ENCODE data around the gene TPPP2.
"Not testable (repeated sequence)": the region's sequence is repeated elsewhere in the genome, so short reads cannot be mapped to it uniquely, and the experiment has no call there.

TPPP2 gene

DNA sequence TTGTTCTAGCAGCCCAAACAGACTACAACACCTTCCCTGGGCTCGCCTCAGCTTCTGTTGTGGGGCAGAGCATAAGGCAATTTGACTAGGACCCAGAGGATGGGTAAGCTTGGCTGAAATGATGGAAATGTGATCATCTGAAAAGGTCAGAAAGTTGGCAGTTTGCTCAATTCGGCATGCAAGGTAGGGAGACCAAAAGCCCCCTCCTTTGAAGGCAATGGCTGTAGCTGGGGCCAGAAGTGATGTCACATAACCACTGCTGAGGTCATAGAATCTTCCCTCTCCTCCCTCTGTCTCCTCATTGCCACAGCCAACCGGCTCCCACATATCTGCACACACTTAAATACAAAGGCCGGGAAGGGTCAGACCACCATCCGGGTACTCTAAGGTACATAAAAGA lies at the start of gene TPPP2:
Gene TPPP2 (plus strand): TSS at position 301 of the 400 bp plus-strand sequence. CDS start 365 bp downstream, outside the sequence.
- DNase-seq (ENCODE audit: low read depth), result no peak

DNA sequence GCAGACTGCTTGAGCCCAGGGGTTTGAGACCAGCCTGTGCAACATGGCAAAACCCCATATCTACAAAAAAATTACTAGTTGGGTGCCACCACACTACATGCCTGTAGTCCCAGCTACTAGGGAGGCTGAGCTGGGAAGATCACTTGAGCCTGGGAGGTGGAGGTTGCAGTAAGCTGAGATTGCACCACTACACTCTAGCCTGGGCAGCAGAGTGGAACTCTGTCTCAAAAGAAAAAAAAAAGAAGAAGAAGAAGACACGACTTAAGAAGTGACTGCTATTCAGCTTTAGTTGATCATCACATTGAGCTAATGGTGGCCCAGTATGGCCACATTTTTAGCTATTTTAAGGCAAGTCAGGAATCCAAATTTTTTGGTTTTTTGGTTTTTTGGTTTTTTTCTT lies 49.1 kb upstream of the TPPP2 start:
- no peak for DNase-seq (ENCODE audit: low read depth)

DNA sequence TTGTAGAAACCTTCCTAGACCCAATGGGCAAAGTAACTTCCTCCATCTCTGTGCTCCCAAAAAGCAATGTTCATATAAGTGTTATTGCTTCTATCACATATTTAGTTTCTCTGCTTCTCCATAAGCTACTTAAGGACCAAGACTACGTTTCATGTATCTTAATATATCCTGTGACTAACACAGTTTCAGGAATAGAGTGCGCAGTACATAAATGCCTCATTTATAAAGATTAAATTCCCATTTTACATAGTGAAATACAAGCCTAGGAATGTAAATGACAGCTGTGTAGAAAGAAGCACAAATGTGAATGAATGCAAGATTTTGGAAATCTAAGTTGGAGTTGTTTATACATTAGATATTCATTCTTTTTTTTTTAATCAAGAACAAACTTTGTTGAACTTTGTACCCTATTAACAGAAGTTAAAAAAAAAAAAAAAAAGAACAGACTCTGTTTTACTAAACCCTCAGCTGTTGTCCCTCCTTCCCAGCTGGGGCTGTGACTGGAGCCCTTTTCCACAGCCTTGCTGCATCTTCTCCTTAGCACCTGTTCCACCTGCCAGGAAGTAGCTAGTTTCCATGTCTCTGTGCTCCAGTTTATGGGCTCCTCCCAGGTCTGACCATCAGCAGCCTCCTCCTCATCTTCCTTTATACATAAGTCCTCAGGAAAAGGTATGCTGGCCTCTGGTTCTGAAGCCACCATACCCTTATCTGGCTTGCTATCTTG lies 47.2 kb upstream of the TPPP2 start:
- no peak for DNase-seq (ENCODE audit: low read depth)

DNA sequence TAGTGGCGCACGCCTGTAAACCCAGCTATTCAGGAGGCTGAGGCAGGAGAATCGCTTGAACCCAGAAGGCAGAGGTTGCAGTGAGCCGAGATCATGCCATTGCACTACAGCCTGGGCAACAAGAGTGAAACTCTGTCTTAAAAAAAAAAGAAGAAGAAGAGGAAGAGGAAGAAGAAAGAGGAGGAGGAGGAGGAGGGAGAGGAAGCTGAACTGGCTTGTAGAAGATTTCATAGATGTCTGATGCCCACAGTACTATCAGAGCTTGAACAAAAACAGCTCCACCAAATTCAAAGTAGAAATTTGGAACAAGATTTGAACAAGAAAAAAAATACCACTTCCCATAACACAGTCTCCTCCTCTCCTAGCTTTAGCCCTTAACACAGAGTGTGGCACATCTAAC lies 44.4 kb upstream of the TPPP2 start:
- not testable (repeated sequence) for DNase-seq (ENCODE audit: low read depth)

DNA sequence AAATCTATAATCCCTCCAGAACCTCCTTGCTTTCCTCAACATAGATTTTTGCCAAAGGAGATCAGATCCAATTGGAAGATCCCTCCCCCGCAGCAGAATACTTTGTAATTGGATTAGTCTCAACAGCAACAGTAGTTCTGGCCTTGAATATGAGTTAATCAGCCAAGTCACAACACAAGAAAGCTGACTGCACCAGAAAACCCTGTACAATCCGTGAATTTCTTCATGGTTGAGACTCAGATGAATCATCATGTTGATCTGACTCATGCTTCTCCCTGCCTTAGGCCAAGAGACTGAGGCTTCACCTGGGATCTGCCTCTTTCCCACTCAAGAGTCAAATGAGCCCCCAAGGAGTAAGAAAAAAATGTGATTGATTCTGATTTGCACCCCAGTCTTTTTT lies 43.2 kb upstream of the TPPP2 start:
- peak; percentile 98 for DNase-seq (ENCODE audit: low read depth)

DNA sequence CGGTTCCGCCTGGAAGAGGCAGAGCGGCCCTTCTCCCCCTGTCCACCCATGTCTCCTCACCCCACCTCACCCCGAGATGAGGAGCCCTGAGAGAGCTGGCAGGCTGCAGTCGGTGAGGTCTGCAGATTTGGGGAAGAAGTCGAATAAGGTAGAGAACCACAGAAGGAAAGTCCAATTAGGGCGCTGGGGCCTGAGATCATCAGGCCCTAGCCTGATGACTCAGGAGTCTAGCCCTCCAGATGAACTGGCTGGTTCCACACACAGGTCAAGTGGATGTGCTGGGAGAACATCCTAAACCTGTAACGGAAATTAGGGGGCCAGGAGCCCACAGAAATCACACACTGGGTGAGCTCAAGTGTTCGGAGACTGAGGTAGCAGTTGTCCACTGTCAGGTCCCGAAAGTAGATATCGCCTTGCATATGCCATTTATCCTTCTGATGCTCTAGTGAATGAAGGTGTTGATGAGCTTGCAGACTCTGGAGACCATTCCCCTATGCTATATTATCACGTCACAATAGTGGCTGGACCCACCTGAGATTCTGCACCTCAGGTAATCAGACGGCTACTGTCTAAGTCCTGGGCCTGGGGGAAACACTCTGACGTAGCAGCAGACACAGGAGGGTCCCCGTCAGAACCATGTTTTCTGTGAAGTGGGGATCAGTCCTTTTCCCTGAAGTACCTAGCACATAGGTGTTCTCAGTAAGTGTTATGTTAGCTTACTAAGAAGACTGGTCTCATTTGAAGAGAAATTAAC lies 41.1 kb upstream of the TPPP2 start:
- no peak for DNase-seq (ENCODE audit: low read depth)

DNA sequence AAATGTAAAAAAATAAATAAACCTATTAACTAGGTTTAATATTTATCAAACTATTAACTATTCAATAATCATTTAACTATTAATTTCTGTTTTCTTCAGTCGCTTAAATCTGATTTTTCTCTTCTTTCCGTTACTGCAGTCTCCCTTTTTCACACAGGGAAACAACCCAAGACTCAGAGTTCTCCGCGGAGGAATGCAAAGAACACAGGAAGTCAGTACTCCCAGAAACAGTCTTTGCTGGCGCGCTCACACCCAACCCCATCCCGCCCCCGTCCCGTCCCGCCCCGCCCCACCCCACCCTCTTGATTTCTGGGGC lies 40.6 kb upstream of the TPPP2 start:
- no peak for DNase-seq (ENCODE audit: low read depth)

DNA sequence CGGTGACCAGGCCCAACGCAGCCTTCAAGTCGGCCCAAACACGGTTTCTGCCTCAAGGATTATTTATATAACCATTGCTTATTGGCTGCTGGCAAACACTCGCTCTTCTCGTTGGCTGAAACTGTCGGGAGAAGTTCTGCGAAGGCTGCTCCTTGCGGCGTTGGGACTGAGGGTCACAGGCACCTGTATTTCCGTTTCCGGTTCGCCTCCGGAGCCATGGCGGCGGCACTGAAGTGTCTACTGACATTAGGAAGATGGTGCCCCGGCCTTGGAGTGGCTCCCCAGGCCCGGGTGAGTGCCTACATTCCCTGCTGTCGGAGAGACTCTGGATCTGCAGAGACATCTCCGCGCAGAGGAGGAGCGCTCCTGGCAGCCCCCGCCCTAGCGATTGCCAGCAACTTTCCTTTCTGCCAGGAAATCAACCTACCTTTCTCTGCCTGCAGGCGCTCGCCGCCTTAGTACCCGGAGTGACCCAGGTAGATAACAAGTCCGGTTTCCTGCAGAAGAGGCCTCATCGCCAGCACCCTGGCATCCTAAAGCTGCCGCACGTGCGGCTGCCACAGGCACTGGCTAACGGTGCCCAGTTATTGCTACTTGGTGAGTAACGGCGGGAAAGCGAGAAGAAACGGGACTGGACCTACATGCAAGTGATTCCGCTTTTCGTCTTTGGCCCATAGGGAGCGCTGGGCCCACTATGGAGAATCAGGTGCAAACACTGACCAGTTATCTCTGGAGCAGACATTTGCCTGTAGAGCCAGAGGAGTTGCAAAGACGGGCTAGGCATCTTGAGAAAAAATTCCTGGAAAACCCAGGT lies 40.0 kb upstream of the TPPP2 start, which contains the start of gene METTL17:
Gene METTL17 (plus strand): TSS at position 194 of the 814 bp plus-strand sequence. CDS start 23 bp downstream, at position 217.
- peak; percentile 99 for DNase-seq (ENCODE audit: low read depth)

DNA sequence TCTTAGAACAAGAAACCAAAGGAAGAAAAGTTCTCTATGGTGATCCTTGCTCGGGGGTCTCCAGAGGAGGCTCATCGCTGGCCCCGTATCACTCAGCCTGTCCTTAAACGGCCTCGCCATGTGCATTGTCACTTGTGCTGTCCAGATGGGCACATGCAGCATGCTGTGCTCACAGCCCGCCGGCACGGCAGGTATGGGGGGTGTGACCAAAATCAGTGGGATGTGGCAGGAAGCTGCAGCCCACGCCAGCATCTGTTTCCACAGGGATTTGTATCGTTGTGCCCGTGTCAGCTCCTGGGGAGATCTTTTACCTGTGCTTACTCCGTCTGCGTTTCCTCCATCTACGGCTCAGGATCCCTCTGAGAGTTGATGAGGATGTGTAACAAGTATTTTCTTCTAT lies 33.5 kb upstream of the TPPP2 start:
- no peak for DNase-seq (ENCODE audit: low read depth)

DNA sequence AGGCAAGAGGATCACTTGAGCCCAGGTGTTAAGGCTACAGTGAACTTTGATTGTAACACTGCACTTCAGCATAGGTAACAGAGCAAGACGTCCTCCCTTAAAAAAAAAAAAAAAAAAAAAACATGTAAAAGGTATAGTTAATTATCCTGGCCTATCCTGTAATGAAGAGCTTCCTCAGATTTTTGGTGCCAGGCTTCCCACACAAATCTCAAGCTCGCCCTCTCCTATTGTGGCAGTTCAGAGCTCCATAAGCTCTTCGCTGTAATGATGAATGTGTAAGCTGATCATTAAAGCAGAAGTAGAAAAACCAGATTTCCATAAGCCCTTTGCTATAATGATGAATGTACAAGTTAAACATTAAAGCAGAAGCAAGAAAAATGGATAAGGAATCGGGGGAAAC lies 32.9 kb upstream of the TPPP2 start:
- no peak for DNase-seq (ENCODE audit: low read depth)

DNA sequence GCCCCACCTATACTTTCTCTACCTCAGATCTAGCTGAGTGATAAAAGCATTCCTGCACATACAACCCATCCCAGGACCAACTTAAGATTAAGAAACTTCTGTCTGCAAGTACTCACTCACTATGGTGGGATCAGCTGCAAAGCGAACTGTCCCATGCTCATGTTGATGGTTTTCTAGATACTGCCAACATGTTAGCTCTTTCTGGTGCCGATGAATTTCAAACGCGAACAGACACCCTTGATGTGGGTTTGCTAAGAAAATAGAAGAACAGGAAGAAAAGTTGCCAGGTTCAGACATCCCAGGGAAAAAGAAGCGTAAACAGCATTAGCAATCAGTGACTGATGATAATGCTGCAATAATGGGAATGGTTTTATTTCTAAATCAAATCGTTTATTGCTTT lies 32.5 kb upstream of the TPPP2 start:
- DNase-seq (ENCODE audit: low read depth), result no peak

DNA sequence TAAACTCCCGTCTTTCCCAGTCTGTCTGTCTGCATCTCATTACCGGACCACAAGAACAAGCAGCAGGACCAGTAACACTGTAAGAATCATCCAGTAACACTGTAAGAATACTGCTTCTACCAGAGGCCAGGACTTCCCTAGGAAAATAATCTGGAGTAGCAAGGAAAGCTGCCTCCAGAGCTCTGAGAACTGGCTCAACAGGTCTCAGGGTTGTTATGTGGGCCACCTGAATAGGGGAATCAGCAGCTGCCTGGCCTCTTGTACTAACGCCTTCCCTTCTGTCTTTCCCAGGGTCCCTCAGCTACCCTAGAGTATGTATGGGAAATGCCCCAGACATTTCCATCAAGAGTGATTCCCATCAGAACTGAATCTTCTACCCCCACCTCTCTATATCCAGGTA lies 31.9 kb upstream of the TPPP2 start:
- DNase-seq (ENCODE audit: low read depth), result no peak

DNA sequence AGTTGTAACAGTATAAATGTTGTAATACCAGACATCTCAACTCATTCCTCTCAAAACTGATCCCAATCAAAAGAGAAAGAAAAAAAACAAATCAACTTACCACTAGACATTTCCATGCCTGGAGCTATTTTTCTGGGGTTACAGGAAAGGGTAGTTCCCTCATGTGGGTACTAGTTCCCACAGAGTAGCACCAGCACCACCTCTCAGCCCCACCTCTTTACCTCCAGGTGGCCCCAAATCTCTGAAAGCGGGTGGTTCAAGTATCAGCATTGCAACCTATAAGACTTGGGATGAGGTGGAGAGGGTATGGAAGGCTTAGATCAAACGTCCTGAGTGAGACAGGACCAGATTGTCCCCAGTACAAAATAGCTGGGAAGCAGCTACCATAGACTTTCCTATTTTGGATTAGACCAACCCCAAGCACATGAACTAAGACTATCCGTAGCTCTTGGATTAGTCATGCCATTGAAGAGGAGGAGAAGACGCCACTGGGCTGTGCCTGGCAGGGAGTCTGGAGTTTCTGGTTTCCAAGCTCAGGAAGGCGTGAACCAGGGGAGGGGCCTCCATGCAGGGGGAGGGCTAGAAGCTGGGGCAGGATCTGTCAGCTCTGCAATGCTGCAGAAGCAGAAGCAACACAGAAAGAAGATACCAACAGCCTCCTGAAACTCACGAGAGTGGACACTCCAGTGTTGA lies 31.2 kb upstream of the TPPP2 start, which contains the start of gene SLC39A2:
Gene SLC39A2 (plus strand): TSS at position 620 of the 693 bp plus-strand sequence. CDS start 154 bp downstream, outside the sequence.
- DNase-seq (ENCODE audit: low read depth), result peak; percentile 83

DNA sequence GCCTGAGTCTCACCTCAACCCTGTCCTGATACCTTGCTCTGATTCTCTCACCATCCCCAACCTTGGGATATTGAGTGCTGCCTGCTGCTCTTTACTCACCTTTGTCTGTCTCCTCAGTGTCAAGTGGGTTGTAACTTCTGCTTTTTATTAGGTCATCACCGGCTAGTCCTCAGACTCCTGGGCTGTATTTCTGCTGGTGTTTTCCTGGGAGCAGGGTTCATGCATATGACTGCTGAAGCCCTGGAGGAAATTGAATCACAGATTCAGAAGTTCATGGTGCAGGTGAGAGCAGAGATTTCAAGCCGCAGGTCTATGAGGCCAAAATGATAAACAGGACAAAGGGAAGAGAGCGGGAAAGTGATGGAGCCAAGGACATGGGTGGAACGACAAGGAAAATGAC lies 30.4 kb upstream of the TPPP2 start:
- DNase-seq (ENCODE audit: low read depth), result no peak

DNA sequence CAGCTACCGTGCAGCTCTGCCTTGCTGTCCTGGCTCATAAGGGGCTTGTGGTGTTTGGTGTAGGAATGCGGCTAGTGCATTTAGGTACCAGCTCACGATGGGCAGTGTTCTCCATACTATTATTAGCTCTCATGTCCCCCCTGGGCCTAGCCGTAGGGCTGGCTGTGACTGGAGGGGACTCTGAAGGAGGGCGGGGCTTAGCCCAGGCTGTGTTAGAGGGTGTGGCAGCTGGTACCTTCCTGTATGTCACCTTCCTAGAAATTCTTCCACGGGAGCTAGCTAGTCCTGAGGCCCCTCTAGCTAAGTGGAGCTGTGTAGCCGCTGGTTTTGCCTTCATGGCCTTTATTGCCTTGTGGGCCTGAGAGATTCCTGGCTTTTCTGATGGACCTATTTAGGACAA lies 28.8 kb upstream of the TPPP2 start:
- DNase-seq (ENCODE audit: low read depth), result no peak

DNA sequence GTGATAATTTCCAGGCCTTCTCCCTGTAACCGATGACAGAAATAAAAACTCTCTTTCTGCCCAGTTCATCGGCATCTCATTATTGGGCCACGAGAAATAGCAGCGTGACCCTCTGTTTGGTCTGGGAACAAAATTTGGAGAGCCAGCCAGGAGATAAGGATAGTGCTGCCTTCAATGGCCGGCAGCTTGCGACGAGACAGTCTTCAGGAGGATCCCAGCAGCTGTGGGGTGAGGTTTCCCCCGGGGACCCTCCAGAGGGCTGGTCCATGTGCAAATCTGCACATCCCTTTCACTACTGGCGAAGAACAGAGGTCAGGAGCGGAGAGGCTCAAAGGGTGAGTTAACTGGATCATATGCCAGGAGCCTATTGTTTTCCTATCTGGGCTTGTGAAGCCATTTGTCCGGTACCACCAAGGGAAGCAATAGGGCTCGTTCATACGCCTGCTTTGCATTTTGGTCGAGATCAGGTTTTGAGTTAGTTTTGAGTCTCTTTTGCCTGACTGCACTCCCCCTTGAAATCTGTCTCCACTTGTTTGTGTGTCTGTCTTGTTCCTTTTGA lies 26.1 kb upstream of the TPPP2 start:
- no peak for DNase-seq (ENCODE audit: low read depth)

DNA sequence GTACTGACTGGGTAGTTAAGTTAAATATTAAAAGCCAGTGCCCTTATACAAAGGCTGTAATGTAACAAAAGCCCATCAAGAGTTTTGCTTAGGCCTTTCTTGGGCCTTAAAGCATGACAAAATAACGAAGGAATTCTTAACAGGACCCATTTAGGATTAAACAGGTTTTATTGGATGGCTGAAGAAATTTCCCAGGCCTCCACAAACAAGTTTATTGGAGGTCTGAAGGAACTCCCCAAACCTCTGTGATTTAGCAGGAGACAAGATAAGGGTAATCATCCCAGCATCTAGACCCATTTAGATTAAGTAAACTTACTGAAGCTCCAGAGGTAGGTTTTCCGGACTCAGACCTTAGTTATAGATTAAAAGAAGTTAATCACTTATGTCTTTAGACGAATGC lies 20.3 kb upstream of the TPPP2 start:
- not testable (repeated sequence) for DNase-seq (ENCODE audit: low read depth)

DNA sequence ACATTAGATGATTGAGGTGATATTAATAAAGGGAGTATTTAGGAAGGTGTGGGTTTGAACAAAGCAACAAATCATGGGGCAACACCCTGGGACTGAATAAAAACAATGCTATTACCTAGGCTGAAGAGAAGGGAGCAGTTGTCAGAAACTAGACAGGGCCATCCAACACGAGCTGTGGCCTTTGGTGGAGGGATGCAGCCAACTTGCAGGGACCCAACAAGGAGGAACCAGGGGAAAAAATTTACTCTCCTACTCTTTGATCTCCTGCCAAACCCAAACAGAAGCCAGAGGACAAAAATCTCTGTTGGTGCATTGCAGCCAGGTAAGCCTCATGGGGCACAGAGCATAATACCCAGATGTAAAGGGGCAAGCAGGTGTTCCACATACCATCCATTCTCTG lies 18.9 kb upstream of the TPPP2 start:
- no peak for DNase-seq (ENCODE audit: low read depth)

DNA sequence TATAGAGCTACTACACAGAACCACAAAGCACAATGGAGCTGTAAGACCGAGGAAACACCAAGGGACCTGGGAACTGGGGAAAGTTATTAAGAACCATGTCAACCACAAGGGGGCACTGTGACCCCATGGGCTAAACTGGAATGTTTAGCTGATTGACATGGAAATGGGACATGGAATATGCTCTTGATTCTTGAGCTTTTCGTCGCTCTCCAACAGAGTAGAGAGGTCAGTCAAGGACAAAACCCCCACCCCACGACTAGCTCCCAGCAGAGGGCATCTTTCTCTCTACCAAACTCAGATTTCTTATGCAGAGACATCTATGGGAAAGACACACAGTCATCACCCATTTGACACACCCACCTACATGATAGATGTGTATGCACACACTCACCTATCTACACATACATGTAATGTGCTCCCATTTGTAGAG lies 15.2 kb upstream of the TPPP2 start:
- peak; percentile 77 for DNase-seq (ENCODE audit: low read depth)

DNA sequence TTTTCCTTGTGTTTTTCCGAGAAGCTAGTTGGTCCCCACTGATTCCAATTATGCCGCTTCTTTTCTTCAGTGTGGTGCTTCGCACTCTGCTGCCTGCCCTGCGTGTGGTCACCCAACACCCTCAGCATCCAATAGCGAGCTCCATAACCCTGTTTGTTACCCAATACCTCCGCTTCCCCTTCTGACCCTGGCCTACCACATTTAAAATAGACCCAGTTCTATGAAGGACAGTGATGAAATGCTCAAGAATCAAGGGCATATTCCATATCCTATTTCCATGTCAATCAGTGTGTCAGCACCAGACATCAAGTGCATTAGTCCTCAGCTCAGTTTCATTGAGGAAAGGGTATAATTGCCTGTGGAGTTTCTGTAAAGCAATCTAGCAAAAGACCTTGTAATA lies 14.7 kb upstream of the TPPP2 start:
- DNase-seq (ENCODE audit: low read depth), result no peak

DNA sequence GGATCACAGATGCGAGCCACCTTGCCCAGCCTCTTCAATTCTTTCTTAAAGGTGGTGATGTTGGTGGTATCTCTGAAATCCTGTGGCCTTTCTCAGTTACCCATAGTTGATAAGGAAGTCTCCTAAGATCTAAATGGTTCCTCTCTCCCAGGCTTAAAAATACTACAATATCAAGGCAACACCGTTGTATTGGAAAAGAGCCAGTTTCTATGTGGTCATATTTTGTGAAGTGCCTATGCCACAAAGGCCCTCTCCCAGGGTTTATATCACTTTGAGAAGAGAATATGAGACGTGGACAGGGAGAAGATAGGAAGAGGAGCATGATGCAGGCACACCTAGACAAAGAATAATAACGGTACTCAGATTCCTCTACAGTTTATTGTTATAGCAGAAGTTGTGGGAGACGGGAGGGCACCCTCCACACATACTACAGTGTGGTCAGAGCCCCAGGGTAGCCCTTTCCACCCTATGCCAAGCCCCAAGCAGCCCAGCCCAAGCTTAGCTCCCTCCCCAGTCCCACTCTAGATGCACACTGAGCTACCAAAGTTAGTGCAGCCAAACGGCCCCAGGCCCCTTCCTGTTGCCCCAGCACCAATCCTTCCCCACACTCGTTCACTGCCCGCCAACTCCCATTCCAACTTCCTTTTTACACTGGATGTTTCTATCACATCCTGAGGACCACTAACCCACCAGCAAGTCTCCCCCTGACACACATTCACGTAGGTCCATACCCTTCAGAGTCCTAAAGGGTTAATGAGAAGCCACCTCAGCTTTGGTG lies 13.4 kb upstream of the TPPP2 start:
- DNase-seq (ENCODE audit: low read depth), result no peak

All from amniotic epithelial cell (primary cell).